ENCODE results near the gene CCDC146. TPM values are rescaled to one million over a fixed set of nuclear protein-coding genes. Genes with fewer than 3 reads are reported as not detected.
"Not testable (repeated sequence)": the region's sequence is repeated elsewhere in the genome, so short reads cannot be mapped to it uniquely, and the experiment has no call there.

The CCDC146 gene
- total RNA-seq, 6 donors from 2014 or later = 3.6 to 62.4 (median 18.7) TPM

GRCh38 chr7:77223261-77223660 is 100.8 kb downstream of the CCDC146 start:
- 50% methylated on average over 2 of the region's 2 CpGs for WGBS, 2 donors
- no peaks in the 10 kb centered on the region for H3K9me3 ChIP-seq
- peaks cover 0 to 6% (median 0%) of the 10 kb centered on the region in 4 donors for H3K4me1 ChIP-seq
- no peak for TF ChIP-seq EP300 (IDR thresholded peaks at IDR 0.05)
- TF ChIP-seq CTCF (IDR thresholded peaks at IDR 0.05) = no peak
- no peak for TF ChIP-seq POLR2A (IDR thresholded peaks at IDR 0.05)
- no peak for TF ChIP-seq POLR2AphosphoS5 (IDR thresholded peaks at IDR 0.05)
- no peaks in the 10 kb centered on the region for H3K27me3 ChIP-seq
- no peak overlapping the region for H3K27ac ChIP-seq
- DNase-seq (no peak), ATAC-seq (ENCODE audit: low FRiP score in 2 of 2) (no peak)
- H3K4me3 ChIP-seq = no peak overlapping the region
- H3K36me3 ChIP-seq = no peaks in the 10 kb centered on the region

- no peak overlapping the region for H3K4me3 ChIP-seq
- WGBS, 2 donors = 85 to 95% methylated on average over 1 of the region's 1 CpG
- H3K4me1 ChIP-seq = peaks cover 0 to 6% (median 0%) of the 10 kb centered on the region in 4 donors
- DNase-seq = no peak
- H3K27ac ChIP-seq = no peak overlapping the region
- no peaks in the 10 kb centered on the region for H3K9me3 ChIP-seq
- no peaks in the 10 kb centered on the region for H3K27me3 ChIP-seq
- ATAC-seq (ENCODE audit: low FRiP score in 2 of 2) = no peak
- no peak for TF ChIP-seq CTCF (IDR thresholded peaks at IDR 0.05)
- no peak for TF ChIP-seq EP300 (IDR thresholded peaks at IDR 0.05)
- TF ChIP-seq POLR2A (IDR thresholded peaks at IDR 0.05) = no peak
- no peak for TF ChIP-seq POLR2AphosphoS5 (IDR thresholded peaks at IDR 0.05)
- no peaks in the 10 kb centered on the region for H3K36me3 ChIP-seq
These were observed 104.0 kb downstream of the CCDC146 start for GRCh38 chr7:77226357-77226839.

- not testable (repeated sequence) for DNase-seq, H3K4me1 ChIP-seq
These were observed 106.4 kb downstream of the CCDC146 start for GRCh38 chr7:77228795-77229194.

GRCh38 chr7:77232467-77232866 is 110.1 kb downstream of the CCDC146 start:
- no peak for TF ChIP-seq CTCF (IDR thresholded peaks at IDR 0.05)
- TF ChIP-seq EP300 (IDR thresholded peaks at IDR 0.05) = no peak
- TF ChIP-seq POLR2A (IDR thresholded peaks at IDR 0.05) = no peak
- TF ChIP-seq POLR2AphosphoS5 (IDR thresholded peaks at IDR 0.05) = no peak
- Histone ChIP-seq H3K27ac (no peak overlapping the region), H3K4me3 (no peak overlapping the region), H3K9me3 (no peaks in the 10 kb centered on the region), H3K36me3 (no peaks in the 10 kb centered on the region), H3K4me1 (peaks cover 0 to 3% (median under 1%) of the 10 kb centered on the region in 4 donors), H3K27me3 (no peaks in the 10 kb centered on the region)
- DNase-seq = no peak
- WGBS, 2 donors = 81 to 83% methylated on average over 2 of the region's 2 CpGs
- no peak for ATAC-seq (ENCODE audit: low FRiP score in 2 of 2)

More at GRCh38 chr7:77228795-77229194, 106.4 kb downstream of the CCDC146 start:
- H3K4me3 ChIP-seq; H3K9me3 ChIP-seq; H3K27me3 ChIP-seq; H3K27ac ChIP-seq; ATAC-seq (ENCODE audit: low FRiP score in 2 of 2); H3K36me3 ChIP-seq: not testable (repeated sequence)

GRCh38 chr7:77235276-77235675 is 112.9 kb downstream of the CCDC146 start:
- 94 to 99% methylated on average over 2 of the region's 2 CpGs for WGBS, 2 donors
- no peak for ATAC-seq (ENCODE audit: low FRiP score in 2 of 2)
- Histone ChIP-seq H3K27ac (no peak overlapping the region), H3K9me3 (no peaks in the 10 kb centered on the region), H3K36me3 (no peaks in the 10 kb centered on the region), H3K4me3 (no peak overlapping the region), H3K27me3 (no peaks in the 10 kb centered on the region), H3K4me1 (peaks cover 11 to 19% (median 14%) of the 10 kb centered on the region in 4 donors)
- DNase-seq = no peak
- TF ChIP-seq CTCF (IDR thresholded peaks at IDR 0.05) = no peak
- no peak for TF ChIP-seq EP300 (IDR thresholded peaks at IDR 0.05)
- TF ChIP-seq POLR2A (IDR thresholded peaks at IDR 0.05) = no peak
- no peak for TF ChIP-seq POLR2AphosphoS5 (IDR thresholded peaks at IDR 0.05)

All from upper lobe of left lung (tissue), 6 donors.